Keratinocyte (primary cell): ENCODE measurements around the gene RAB39A. TPM values are rescaled to one million over a fixed set of nuclear protein-coding genes. Genes with fewer than 3 reads are reported as not detected.

Source experiments
- DNase-seq: peaks from one replicate; pipeline ENCODE4 v3.0.0-alpha.2; 2011; ENCODE audit warnings: low read depth, missing footprints, low spot score
- FAIRE-seq: peaks from 2 replicates; lab custom pipeline; 2011; peaks lifted over from hg19 to GRCh38; lab: Jason Lieb, UNC
- H2AFZ ChIP-seq: 2 replicates; pipeline ENCODE4 v1.6.0; 2012; ENCODE audit warnings: low read length, control low read depth, inconsistent platforms; ENCODE audit not compliant: control insufficient read depth
- H3K27ac ChIP-seq: 2 replicates; pipeline ENCODE4 v1.5.1; 2011; ENCODE audit warnings: low read length; ENCODE audit not compliant: control insufficient read depth, insufficient read depth
- H3K27me3 ChIP-seq: 3 replicates; pipeline ENCODE4 v1.6.0; 2011; ENCODE audit warnings: low read length; ENCODE audit not compliant: control insufficient read depth, insufficient read depth; ENCODE audit errors: extremely low read depth
- H3K36me3 ChIP-seq, 2 experiments: 2 replicates in 1 of 2; 3 replicates in 1 of 2; pipeline ENCODE4 v1.5.1; 2011; ENCODE audit warnings: low read length in 2 of 2, mild to moderate bottlenecking in 1 of 2; ENCODE audit not compliant: control insufficient read depth in 2 of 2, insufficient read depth in 2 of 2; ENCODE audit errors: extremely low read depth in 1 of 2
- H3K4me1 ChIP-seq: 3 replicates; pipeline ENCODE4 v1.5.1; 2011; ENCODE audit warnings: low read length; ENCODE audit not compliant: control insufficient read depth, insufficient read depth; ENCODE audit errors: extremely low read depth
- H3K4me2 ChIP-seq: 3 replicates; pipeline ENCODE4 v1.6.0; 2011; ENCODE audit warnings: low read depth, low read length; ENCODE audit not compliant: control insufficient read depth, insufficient read depth; ENCODE audit errors: extremely low read depth
- H3K4me3 ChIP-seq, 3 experiments: fragments of 200-600 bp in 1 of 3; sonication (generic) in 1 of 3; 2 replicates in 2 of 3; 3 replicates in 1 of 3; pipeline ENCODE4 v1.5.1; 2011 to 2016; ENCODE audit warnings: low read length in 3 of 3, mild to moderate bottlenecking in 3 of 3, control low read depth in 2 of 3, inconsistent platforms in 1 of 3, low read depth in 1 of 3, mixed read lengths in 1 of 3, mixed run types in 1 of 3, moderate library complexity in 1 of 3; ENCODE audit not compliant: control insufficient read depth in 2 of 3, insufficient read depth in 2 of 3; ENCODE audit errors: extremely low read depth in 1 of 3
- H3K79me2 ChIP-seq: 2 replicates; pipeline ENCODE4 v1.6.0; 2012; ENCODE audit warnings: low read length; ENCODE audit not compliant: control insufficient read depth, insufficient read depth
- H3K9ac ChIP-seq: 3 replicates; pipeline ENCODE4 v1.6.0; 2011; ENCODE audit warnings: low read length; ENCODE audit not compliant: control insufficient read depth, insufficient read depth; ENCODE audit errors: extremely low read depth
- H3K9me1 ChIP-seq: 3 replicates; pipeline ENCODE4 v1.6.0; 2011; ENCODE audit warnings: low read length; ENCODE audit not compliant: control insufficient read depth, insufficient read depth; ENCODE audit errors: extremely low read depth
- H3K9me3 ChIP-seq: 2 replicates; pipeline ENCODE4 v1.5.1; 2012; ENCODE audit warnings: low read depth, low read length; ENCODE audit not compliant: control insufficient read depth
- H4K20me1 ChIP-seq: 3 replicates; pipeline ENCODE4 v1.6.0; 2011; ENCODE audit warnings: low read length; ENCODE audit not compliant: control insufficient read depth, insufficient read depth; ENCODE audit errors: extremely low read depth
- EZH2 ChIP-seq: IDR thresholded peaks from one replicate; pipeline ENCODE4 v1.6.1; 2012; ENCODE audit warnings: inconsistent platforms, mild to moderate bottlenecking, low read length, moderate library complexity
- dilution Hi-C: fragments of 300-500 bp; cut with MboI; formaldehyde crosslinking; loops from one replicate; pipeline ENCODE4 v1.7.0; 2020; ENCODE audit warnings: low sequenced_read_pairs; ENCODE audit not compliant: extremely low pct_ligation_motif_present
- polyA plus RNA-seq, 5 experiments: library from polyadenylated mRNA; depleted of rRNA in 3 of 5; stranded (reverse) in 3 of 5; stranded (forward) in 1 of 5; unstranded in 1 of 5; fragments of >200 nt; gene quantifications; 1 replicate in 1 of 5; 2 replicates in 3 of 5; 3 replicates in 1 of 5; pipeline versions ENCODE4 v1.2.1 to v1.2.3, GENCODE V29; 2011 to 2012; ENCODE audit warnings: missing spikeins in 2 of 5, low read depth in 1 of 5, low replicate concordance in 1 of 5
- TF ChIP-seq, protein P1 (sequence below), 3 experiments: IDR thresholded peaks in 1 of 3; conservative IDR thresholded peaks in 1 of 3; optimal IDR thresholded peaks in 1 of 3; 2 replicates in 2 of 3; 3 replicates in 1 of 3; pipeline versions ENCODE3 to v1.5.1; 2011; ENCODE audit warnings: low read length in 3 of 3, mild to moderate bottlenecking in 3 of 3, moderate library complexity in 2 of 3, control low read depth in 1 of 3, inconsistent platforms in 1 of 3; ENCODE audit not compliant: insufficient read depth in 2 of 3; ENCODE audit errors: extremely low read depth in 1 of 3

The RAB39A gene
- polyA plus RNA-seq, 1 donor (not counting 4 experiments of a cell fraction or from before 2014, with no cell fraction given), result not detected

GRCh38 chr11:107928767-107929507, 689 bp downstream of the RAB39A start:
- no peak overlapping the region for H3K9ac ChIP-seq
- peaks cover 2% of the 10 kb centered on the region for H3K9me1 ChIP-seq
- TF ChIP-seq EZH2, result no peak
- peaks cover 3% of the 10 kb centered on the region for H3K4me1 ChIP-seq
- no peak overlapping the region for H2AFZ ChIP-seq
- H3K79me2 ChIP-seq, result no peaks in the 10 kb centered on the region
- dilution Hi-C loops, result no loop called here
- DNase-seq (no peak), FAIRE-seq (no peak)
- no peak overlapping the region for H3K27ac ChIP-seq
- H3K9me3 ChIP-seq, result no peaks in the 10 kb centered on the region
- no peaks in the 10 kb centered on the region for H4K20me1 ChIP-seq
- peaks cover 17% of the 10 kb centered on the region for H3K27me3 ChIP-seq
- H3K4me2 ChIP-seq, result peak overlapping the region; percentile 51
- H3K36me3 ChIP-seq, result no peaks in the 10 kb centered on the region
- peak overlapping the region in 1 of 3 experiments; percentile 38 for H3K4me3 ChIP-seq

DNA sequence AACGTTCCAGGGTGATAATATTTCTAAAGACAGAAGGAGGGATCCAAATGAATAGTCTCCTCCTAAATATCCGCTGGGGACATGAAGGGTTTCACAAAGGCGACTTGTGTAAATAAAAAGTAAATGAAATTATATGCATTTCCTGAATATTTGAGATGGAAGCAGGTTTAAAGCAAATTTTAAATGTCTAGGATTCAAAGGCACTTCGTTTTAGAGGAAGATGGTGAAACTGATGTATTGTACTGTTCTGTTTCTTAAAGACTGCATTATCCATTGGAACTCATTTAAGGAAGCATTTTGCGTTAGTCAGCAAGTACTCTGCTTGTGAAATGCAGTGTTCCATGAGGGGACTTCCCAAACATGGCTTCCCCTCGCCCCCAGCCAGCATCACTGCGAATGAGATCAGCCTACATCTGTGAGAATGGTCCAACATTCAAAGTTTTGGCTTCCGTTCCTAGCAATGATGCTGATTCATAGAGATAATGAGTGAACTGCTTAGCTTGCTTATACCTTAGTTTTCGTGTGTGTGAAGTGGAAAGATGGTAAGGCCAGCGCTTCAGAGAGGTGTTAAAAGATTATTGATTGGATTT, 1.5 kb downstream of the RAB39A start:
- H3K9ac ChIP-seq, result no peak overlapping the region
- H3K4me1 ChIP-seq, result peaks cover 3% of the 10 kb centered on the region
- no peaks in the 10 kb centered on the region for H4K20me1 ChIP-seq
- H3K27me3 ChIP-seq, result peaks cover 17% of the 10 kb centered on the region
- H3K36me3 ChIP-seq, result no peaks in the 10 kb centered on the region
- no peaks in the 10 kb centered on the region for H3K9me1 ChIP-seq
- H2AFZ ChIP-seq, result no peak overlapping the region
- H3K9me3 ChIP-seq, result no peaks in the 10 kb centered on the region
- H3K4me2 ChIP-seq, result no peak overlapping the region
- no peak for TF ChIP-seq EZH2
- TF ChIP-seq, protein P1, sequence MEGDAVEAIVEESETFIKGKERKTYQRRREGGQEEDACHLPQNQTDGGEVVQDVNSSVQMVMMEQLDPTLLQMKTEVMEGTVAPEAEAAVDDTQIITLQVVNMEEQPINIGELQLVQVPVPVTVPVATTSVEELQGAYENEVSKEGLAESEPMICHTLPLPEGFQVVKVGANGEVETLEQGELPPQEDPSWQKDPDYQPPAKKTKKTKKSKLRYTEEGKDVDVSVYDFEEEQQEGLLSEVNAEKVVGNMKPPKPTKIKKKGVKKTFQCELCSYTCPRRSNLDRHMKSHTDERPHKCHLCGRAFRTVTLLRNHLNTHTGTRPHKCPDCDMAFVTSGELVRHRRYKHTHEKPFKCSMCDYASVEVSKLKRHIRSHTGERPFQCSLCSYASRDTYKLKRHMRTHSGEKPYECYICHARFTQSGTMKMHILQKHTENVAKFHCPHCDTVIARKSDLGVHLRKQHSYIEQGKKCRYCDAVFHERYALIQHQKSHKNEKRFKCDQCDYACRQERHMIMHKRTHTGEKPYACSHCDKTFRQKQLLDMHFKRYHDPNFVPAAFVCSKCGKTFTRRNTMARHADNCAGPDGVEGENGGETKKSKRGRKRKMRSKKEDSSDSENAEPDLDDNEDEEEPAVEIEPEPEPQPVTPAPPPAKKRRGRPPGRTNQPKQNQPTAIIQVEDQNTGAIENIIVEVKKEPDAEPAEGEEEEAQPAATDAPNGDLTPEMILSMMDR (optimal IDR thresholded peaks at IDR 0.05 in 1 of 3, IDR thresholded peaks at IDR 0.05 in 1 of 3, conservative IDR thresholded peaks at IDR 0.05 in 1 of 3; ENCODE audit: extremely low read depth in 1 of 3, insufficient read depth in 2 of 3, low read length in 3 of 3), result no peak
- H3K4me3 ChIP-seq, result no peak overlapping the region
- dilution Hi-C loops, result no loop called here
- no peak overlapping the region for H3K27ac ChIP-seq
- FAIRE-seq (no peak), DNase-seq (no peak)
- no peaks in the 10 kb centered on the region for H3K79me2 ChIP-seq
